A673 (cell line): ENCODE results near the gene SLC35A2.

Experiments used
- EZH2 ChIP-seq: fragments of 200-600 bp; sonication (generic); IDR thresholded peaks from 2 replicates; pipeline ENCODE4 v1.6.1; 2017; ENCODE audit warnings: borderline replicate concordance, low read depth, mild to moderate bottlenecking, mixed read lengths, antibody characterized with exemption, low read length; ENCODE audit not compliant: poor library complexity, severe bottlenecking
- TF ChIP-seq, protein P1 (sequence below): fragments of 300-800, 200-600 bp; sonication (generic); conservative IDR thresholded peaks from 2 replicates; pipeline ENCODE4 v1.5.1; 2017; ENCODE audit warnings: low read depth, mild to moderate bottlenecking, antibody characterized with exemption, low read length, moderate library complexity, mixed read lengths

DNA sequence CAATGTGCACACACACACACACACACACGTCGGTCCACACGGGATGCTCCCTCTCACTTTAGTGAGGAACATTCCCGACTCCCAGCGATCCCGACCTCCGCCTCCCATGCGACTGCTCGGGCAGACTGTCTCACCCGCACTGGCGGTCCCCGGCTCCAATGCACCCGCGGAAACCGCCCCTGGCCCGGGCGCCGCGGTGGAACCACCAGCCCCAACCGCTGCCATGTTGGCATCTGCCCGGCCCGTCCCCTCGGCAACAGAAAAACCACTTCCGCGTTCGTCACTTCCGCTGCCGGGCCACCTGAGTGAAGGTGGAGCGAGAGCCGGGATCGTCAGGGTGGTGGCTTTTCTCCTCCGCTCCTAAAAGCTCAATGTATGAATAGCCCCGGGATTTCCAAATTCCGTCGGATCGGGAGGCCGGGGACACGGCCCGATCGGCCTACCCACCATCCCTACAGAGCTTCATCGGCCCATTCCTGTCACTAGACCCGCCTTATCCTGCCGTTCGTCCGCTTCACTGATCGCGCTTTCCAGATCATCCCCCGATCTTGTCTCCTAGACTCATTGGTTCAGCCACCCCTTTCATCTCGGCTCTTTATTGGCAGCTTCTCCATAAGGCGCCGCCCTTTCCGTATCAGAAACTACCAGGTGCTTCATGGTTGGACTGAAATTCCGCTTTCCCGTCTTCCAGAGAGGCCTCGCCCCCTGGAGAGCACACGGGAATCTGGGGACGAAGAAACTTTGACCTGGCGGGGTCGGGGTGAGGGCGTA lies at the start of gene SLC35A2:
- TF ChIP-seq, protein P1, sequence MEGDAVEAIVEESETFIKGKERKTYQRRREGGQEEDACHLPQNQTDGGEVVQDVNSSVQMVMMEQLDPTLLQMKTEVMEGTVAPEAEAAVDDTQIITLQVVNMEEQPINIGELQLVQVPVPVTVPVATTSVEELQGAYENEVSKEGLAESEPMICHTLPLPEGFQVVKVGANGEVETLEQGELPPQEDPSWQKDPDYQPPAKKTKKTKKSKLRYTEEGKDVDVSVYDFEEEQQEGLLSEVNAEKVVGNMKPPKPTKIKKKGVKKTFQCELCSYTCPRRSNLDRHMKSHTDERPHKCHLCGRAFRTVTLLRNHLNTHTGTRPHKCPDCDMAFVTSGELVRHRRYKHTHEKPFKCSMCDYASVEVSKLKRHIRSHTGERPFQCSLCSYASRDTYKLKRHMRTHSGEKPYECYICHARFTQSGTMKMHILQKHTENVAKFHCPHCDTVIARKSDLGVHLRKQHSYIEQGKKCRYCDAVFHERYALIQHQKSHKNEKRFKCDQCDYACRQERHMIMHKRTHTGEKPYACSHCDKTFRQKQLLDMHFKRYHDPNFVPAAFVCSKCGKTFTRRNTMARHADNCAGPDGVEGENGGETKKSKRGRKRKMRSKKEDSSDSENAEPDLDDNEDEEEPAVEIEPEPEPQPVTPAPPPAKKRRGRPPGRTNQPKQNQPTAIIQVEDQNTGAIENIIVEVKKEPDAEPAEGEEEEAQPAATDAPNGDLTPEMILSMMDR: no peak
- no peak for TF ChIP-seq EZH2
